Upper lobe of left lung (tissue), 6 donors: ENCODE data around the gene MYLK2. TPM values are rescaled to one million over a fixed set of nuclear protein-coding genes. Genes with fewer than 3 reads are reported as not detected.

Experiments used
- ATAC-seq, 2 donors: fragments of 200-7000 bp; cut with Tn5 transposase; one replicate each; pipeline ENCODE4 v1.9.1; 2022; ENCODE audit warnings: mild to moderate bottlenecking in 2 of 2, moderate library complexity in 2 of 2; ENCODE audit not compliant: low FRiP score in 2 of 2
- DNase-seq, 2 donors: peaks; one replicate each; pipeline ENCODE4 v3.0.0-alpha.2; 2019 to 2020
- H3K27ac ChIP-seq, 4 donors: fragments of 200-600 bp; sonication (generic); one replicate each; pipeline ENCODE4 v1.5.1; 2016 to 2019
- H3K27me3 ChIP-seq, 4 donors: fragments of 200-600 bp; sonication (generic); one replicate each; pipeline ENCODE4 v1.5.1; 2017 to 2019
- H3K36me3 ChIP-seq, 4 donors: fragments of 200-600 bp; sonication (generic); one replicate each; pipeline ENCODE4 v1.5.1; 2016 to 2019
- H3K4me1 ChIP-seq, 4 donors: fragments of 200-600 bp; sonication (generic); one replicate each; pipeline ENCODE4 v1.5.1; 2018 to 2019
- H3K4me3 ChIP-seq, 4 donors: fragments of 200-600 bp; sonication (generic); one replicate each; pipeline ENCODE4 v1.5.1; 2017 to 2019; ENCODE audit warnings: mild to moderate bottlenecking in 2 of 4, moderate library complexity in 1 of 4
- H3K9me3 ChIP-seq, 4 donors: fragments of 200-600 bp; sonication (generic); one replicate each; pipeline ENCODE4 v1.5.1; 2018 to 2019
- EP300 ChIP-seq, 4 donors: sonication (generic); formaldehyde crosslinking; IDR thresholded peaks; one replicate each; pipeline ENCODE4 v1.5.1; 2017; ENCODE audit warnings: antibody characterized with exemption in 4 of 4, control low read depth in 2 of 4
- POLR2A ChIP-seq, 4 donors: fragments of 450-650 bp; IDR thresholded peaks; one replicate each; pipeline ENCODE4 v1.5.1; 2016 to 2017; ENCODE audit warnings: antibody characterized with exemption in 4 of 4, mild to moderate bottlenecking in 2 of 4
- POLR2AphosphoS5 ChIP-seq, 2 donors: sonication (generic); formaldehyde crosslinking; IDR thresholded peaks; one replicate each; pipeline ENCODE4 v1.5.1; 2017; ENCODE audit warnings: antibody characterized with exemption in 2 of 2
- WGBS, 2 donors: methylation state at CpG; one replicate each; pipeline ENCODE4 v1.1.5; 2017 to 2018; 5-methylcytosine and 5-hydroxymethylcytosine counted together
- total RNA-seq, 6 donors: library from RNA; depleted of rRNA in 4 of 6; stranded (reverse); fragments of >200 nt in 4 of 6; gene quantifications; one replicate each; pipeline versions ENCODE4 v1.1.0 to v1.2.1, GENCODE V29; 2016 to 2021
- TF ChIP-seq, protein P1 (sequence below), 6 experiments: fragments of 450-650 bp in 4 of 6; fragments of 200-600 bp in 2 of 6; sonication (generic) in 2 of 6; IDR thresholded peaks; one replicate each; pipeline ENCODE4 v1.5.1; 2016 to 2019; ENCODE audit warnings: antibody characterized with exemption in 6 of 6
- donor health status: DM: no; HTN: no; CAD: no; lungs with moderate emphysema.
- donor health status: DM: no; HTN: yes; CAD: no; lungs with severe emphysema.

Gene MYLK2
- total RNA-seq, 6 donors from 2014 or later: not detected

DNA sequence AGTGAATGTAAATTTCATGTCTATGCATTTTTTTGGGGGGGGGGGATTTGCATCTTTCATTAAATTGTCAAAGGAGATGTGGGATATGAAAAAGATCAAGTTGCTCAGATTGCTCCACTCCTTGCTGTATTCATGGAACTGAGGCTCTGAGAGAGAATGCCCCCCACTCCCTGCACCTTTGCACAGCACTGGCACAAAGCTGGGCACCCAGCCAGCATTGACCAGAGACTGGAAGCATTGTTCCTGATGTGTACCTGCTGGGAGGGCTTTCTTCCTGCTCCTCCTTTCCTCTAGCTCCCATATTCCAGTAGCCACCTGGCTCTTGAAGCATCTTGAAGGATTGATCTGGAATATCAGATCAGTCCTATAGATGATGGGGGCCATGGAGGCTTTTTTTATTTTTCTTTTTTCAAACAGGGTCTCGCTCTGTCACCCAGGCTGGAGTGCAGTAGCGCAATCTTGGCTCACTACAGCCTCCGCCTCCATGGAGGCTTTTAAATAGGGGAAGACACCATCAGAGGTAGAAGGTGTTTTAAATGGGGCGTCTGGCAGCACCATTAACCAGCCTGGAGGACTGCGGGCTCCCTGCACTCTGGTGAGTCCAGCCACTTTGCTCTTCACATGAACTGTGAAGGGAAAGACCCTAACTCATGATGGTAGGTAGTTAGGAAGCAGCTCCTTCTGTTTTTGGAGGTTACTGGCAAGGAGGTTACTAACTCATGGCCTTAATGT, 40.3 kb downstream of the MYLK2 start:
- ATAC-seq: no peak
- H3K4me1 ChIP-seq: peaks cover 16 to 17% (median 16%) of the 10 kb centered on the region in 4 donors
- H3K27me3 ChIP-seq: peaks cover 0 to 11% (median 6%) of the 10 kb centered on the region in 4 donors
- H3K4me3 ChIP-seq: no peak overlapping the region
- TF ChIP-seq, protein P1, sequence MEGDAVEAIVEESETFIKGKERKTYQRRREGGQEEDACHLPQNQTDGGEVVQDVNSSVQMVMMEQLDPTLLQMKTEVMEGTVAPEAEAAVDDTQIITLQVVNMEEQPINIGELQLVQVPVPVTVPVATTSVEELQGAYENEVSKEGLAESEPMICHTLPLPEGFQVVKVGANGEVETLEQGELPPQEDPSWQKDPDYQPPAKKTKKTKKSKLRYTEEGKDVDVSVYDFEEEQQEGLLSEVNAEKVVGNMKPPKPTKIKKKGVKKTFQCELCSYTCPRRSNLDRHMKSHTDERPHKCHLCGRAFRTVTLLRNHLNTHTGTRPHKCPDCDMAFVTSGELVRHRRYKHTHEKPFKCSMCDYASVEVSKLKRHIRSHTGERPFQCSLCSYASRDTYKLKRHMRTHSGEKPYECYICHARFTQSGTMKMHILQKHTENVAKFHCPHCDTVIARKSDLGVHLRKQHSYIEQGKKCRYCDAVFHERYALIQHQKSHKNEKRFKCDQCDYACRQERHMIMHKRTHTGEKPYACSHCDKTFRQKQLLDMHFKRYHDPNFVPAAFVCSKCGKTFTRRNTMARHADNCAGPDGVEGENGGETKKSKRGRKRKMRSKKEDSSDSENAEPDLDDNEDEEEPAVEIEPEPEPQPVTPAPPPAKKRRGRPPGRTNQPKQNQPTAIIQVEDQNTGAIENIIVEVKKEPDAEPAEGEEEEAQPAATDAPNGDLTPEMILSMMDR (IDR thresholded peaks at IDR 0.05): no peak
- TF ChIP-seq EP300 (IDR thresholded peaks at IDR 0.05) (no peak), POLR2A (IDR thresholded peaks at IDR 0.05) (no peak), POLR2AphosphoS5 (IDR thresholded peaks at IDR 0.05) (no peak)
- no peaks in the 10 kb centered on the region for H3K9me3 ChIP-seq
- no peak overlapping the region for H3K27ac ChIP-seq
- 95 to 100% methylated on average over 5 of the region's 5 CpGs for WGBS, 2 donors
- DNase-seq: no peak
- H3K36me3 ChIP-seq: no peaks in the 10 kb centered on the region

DNA sequence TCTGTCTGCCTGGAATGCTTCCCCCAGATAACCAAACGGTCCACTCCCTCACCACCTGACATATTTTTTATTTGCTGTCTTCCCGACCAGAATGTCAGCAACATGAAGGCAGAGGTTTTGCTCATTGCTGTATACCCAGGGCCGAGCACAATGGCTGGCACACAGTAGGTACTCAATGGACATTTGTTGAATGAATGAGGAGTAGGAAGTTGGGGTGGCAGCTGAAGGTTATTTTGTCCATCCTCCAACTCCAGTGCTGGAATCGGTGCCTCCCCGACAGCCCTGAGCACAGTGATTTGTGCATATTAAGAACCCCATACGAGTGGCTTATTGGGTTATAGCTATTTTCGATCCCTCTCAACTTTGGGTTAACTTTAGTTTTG, 40.8 kb downstream of the MYLK2 start:
- ATAC-seq (no peak), DNase-seq (no peak)
- Histone ChIP-seq H3K4me3 (no peak overlapping the region), H3K27ac (no peak overlapping the region), H3K27me3 (peaks cover 0 to 11% (median 6%) of the 10 kb centered on the region in 4 donors), H3K36me3 (no peaks in the 10 kb centered on the region), H3K9me3 (no peaks in the 10 kb centered on the region), H3K4me1 (peaks cover 16 to 17% (median 16%) of the 10 kb centered on the region in 4 donors)
- 65 to 66% methylated on average over 6 to 7 of the region's 7 CpGs for WGBS, 2 donors
- TF ChIP-seq EP300 (IDR thresholded peaks at IDR 0.05) (no peak), POLR2AphosphoS5 (IDR thresholded peaks at IDR 0.05) (no peak), POLR2A (IDR thresholded peaks at IDR 0.05) (no peak)
- TF ChIP-seq, protein P1 (IDR thresholded peaks at IDR 0.05): no peak

DNA sequence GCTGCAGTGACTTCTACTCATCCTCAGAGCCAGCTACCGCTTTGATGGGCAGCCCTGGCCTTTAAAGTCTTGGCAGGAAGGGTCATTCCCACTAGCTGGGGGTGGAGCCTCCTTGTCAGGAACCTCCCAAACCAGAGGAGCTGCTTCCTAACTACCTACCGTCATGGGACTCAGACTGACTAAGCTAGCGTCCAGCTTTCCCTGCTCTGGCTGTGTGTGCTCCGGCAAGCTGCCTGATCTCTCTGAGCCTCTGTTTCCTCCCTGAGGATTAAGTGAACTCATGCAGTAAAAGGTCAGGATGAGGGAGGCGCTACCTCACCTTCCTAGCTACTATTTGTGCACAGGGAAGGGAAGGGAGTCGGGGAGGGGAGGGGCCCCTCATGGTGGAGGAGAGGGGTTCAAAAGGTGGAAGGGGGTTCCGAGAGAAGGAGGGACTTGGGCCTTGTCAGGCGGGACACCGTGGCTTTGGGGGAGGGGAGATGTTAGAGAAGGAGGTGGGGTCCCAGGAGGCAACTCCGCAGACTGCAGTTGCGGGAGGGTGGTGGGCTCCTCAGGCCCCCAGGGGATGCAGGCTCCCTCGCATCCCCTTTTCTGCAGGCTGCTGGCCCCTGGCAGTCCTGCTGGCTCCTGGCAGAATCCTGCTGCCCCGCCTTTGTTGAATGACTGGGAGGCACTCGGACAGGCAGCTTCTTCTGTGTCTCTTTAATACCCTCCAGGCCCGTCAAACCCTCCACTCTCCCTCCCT, 41.4 kb downstream of the MYLK2 start:
- Histone ChIP-seq H3K4me1 (peaks cover 16 to 17% (median 16%) of the 10 kb centered on the region in 4 donors), H3K27ac (no peak overlapping the region), H3K36me3 (no peaks in the 10 kb centered on the region), H3K4me3 (peak overlapping the region in 3 of 4 donors; percentile 49 to 73 (median 58)), H3K9me3 (no peaks in the 10 kb centered on the region), H3K27me3 (peaks cover 0 to 11% (median 6%) of the 10 kb centered on the region in 4 donors)
- ATAC-seq: peak in 1 of 2 donors; percentile 64
- WGBS, 2 donors: 23% methylated on average over 11 to 15 of the region's 15 CpGs
- DNase-seq: no peak
- TF ChIP-seq EP300 (IDR thresholded peaks at IDR 0.05): no peak
- no peak for TF ChIP-seq POLR2A (IDR thresholded peaks at IDR 0.05)
- TF ChIP-seq, protein P1 (IDR thresholded peaks at IDR 0.05): no peak
- no peak for TF ChIP-seq POLR2AphosphoS5 (IDR thresholded peaks at IDR 0.05)

DNA sequence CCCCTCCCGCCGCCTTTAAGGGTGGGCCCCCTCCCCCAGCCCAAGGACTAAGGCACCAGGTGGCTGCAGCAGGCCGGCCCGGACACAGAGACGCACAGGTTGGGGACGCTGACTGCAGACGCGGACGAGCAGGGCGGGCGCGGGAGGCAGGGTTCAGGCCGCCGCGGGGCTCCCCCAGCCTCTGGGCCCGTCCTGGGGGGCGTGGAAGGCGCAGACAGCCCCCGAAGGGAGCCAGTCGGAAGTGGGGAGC, 41.9 kb downstream of the MYLK2 start:
- peak in 1 of 2 donors; percentile 86 for DNase-seq
- Histone ChIP-seq H3K4me3 (peak overlapping the region; percentile 15 to 73 (median 54)), H3K36me3 (no peaks in the 10 kb centered on the region), H3K27me3 (peaks cover 0 to 11% (median 6%) of the 10 kb centered on the region in 4 donors), H3K9me3 (no peaks in the 10 kb centered on the region), H3K27ac (peak overlapping the region in 1 of 4 donors; percentile 18), H3K4me1 (peaks cover 16 to 17% (median 16%) of the 10 kb centered on the region in 4 donors)
- ATAC-seq: peak in 1 of 2 donors; percentile 23
- WGBS, 2 donors: 3% methylated on average over 6 to 7 of the region's 20 CpGs
- TF ChIP-seq POLR2A (IDR thresholded peaks at IDR 0.05) (no peak), EP300 (IDR thresholded peaks at IDR 0.05) (no peak), POLR2AphosphoS5 (IDR thresholded peaks at IDR 0.05) (no peak)
- TF ChIP-seq, protein P1 (IDR thresholded peaks at IDR 0.05): no peak
